Esophagus squamous epithelium (tissue), 5 donors: ENCODE data around the gene NR2E1. TPM values are rescaled to one million over a fixed set of nuclear protein-coding genes. Genes with fewer than 3 reads are reported as not detected.

Source experiments
- DNase-seq: peaks from one replicate; lab custom pipeline; 2025; lab: John Stamatoyannopoulos, UW
- H3K27ac ChIP-seq, 4 donors: fragments of 200-600 bp; sonication (generic); one replicate each; pipeline ENCODE4 v1.5.1; 2016 to 2019; ENCODE audit warnings: mild to moderate bottlenecking in 1 of 4
- H3K27me3 ChIP-seq, 4 donors: fragments of 200-600 bp; sonication (generic); 1 replicate in 3 of 4; 2 replicates in 1 of 4; pipeline versions ENCODE4 v1.5.1 to v1.6.0; 2017 to 2021; ENCODE audit warnings: antibody characterized with exemption in 1 of 4
- H3K36me3 ChIP-seq, 3 donors: fragments of 200-600 bp; sonication (generic); one replicate each; pipeline ENCODE4 v1.5.1; 2016 to 2019
- H3K4me1 ChIP-seq, 3 donors: fragments of 200-600 bp; sonication (generic); one replicate each; pipeline ENCODE4 v1.5.1; 2017 to 2019
- H3K4me3 ChIP-seq, 4 donors: fragments of 200-600 bp; sonication (generic); 1 replicate in 3 of 4; 2 replicates in 1 of 4; pipeline ENCODE4 v1.5.1; 2016 to 2019; ENCODE audit warnings: mild to moderate bottlenecking in 2 of 4, moderate library complexity in 1 of 4
- H3K9me3 ChIP-seq, 3 donors: fragments of 200-600 bp; sonication (generic); one replicate each; pipeline ENCODE4 v1.5.1; 2016 to 2019
- CTCF ChIP-seq, 6 experiments: fragments of 450-650 bp in 4 of 6; fragments of 200-600 bp in 2 of 6; sonication (generic) in 2 of 6; IDR thresholded peaks; one replicate each; pipeline ENCODE4 v1.5.1; 2016 to 2019; ENCODE audit warnings: antibody characterized with exemption in 6 of 6, mild to moderate bottlenecking in 4 of 6, moderate library complexity in 4 of 6
- POLR2A ChIP-seq, 4 donors: fragments of 450-650 bp; IDR thresholded peaks; one replicate each; pipeline ENCODE4 v1.6.1; 2017; ENCODE audit warnings: antibody characterized with exemption in 4 of 4, mild to moderate bottlenecking in 4 of 4, moderate library complexity in 3 of 4
- WGBS, 2 donors: methylation state at CpG; one replicate each; pipeline ENCODE4 v1.1.5; 2018; 5-methylcytosine and 5-hydroxymethylcytosine counted together
- intact Hi-C: fragments of 100-400 bp; cut with DNase I; formaldehyde crosslinking; loops from one replicate; pipeline ENCODE4 v1.15.0; 2022
- total RNA-seq, 4 donors: library from RNA; depleted of rRNA; stranded (reverse); fragments of >200 nt; gene quantifications; one replicate each; pipeline ENCODE4 v1.1.0, GENCODE V29; 2016
- donor health status: DM: yes; HTN: yes; CAD: no.

Gene NR2E1
- total RNA-seq, 4 donors from 2014 or later, result not detected

- Histone ChIP-seq H3K4me3 (peak overlapping the region; percentile 29 to 67 (median 44)), H3K27me3 (peaks cover 0 to 89% (median 0%) of the 10 kb centered on the region in 4 donors), H3K9me3 (no peaks in the 10 kb centered on the region), H3K27ac (peak overlapping the region; percentile 68 to 78 (median 74)), H3K4me1 (peaks cover 4 to 15% (median 7%) of the 10 kb centered on the region in 3 donors), H3K36me3 (no peaks in the 10 kb centered on the region)
- 5 to 21% methylated on average over 9 to 10 of the region's 36 CpGs for WGBS, 2 donors
- DNase-seq, result no peak
- TF ChIP-seq CTCF (IDR thresholded peaks at IDR 0.05) (peak in 1 of 6 experiments; percentile 18), POLR2A (IDR thresholded peaks at IDR 0.05) (no peak)
- intact Hi-C loops, result no loop called here
These were observed 32.1 kb upstream of the NR2E1 start for GRCh38 chr6:108133594-108134179.

- Histone ChIP-seq H3K27ac (peak overlapping the region in 2 of 4 donors; percentile 68 to 78), H3K36me3 (no peaks in the 10 kb centered on the region), H3K4me3 (peak overlapping the region; percentile 29 to 67 (median 44)), H3K27me3 (peaks cover 0 to 82% (median 0%) of the 10 kb centered on the region in 4 donors), H3K9me3 (no peaks in the 10 kb centered on the region), H3K4me1 (peaks cover 4 to 15% (median 7%) of the 10 kb centered on the region in 3 donors)
- WGBS, 2 donors, result 42 to 48% methylated on average over 16 to 18 of the region's 18 CpGs
- no peak for TF ChIP-seq CTCF (IDR thresholded peaks at IDR 0.05)
- no peak for TF ChIP-seq POLR2A (IDR thresholded peaks at IDR 0.05)
- DNase-seq, result no peak
- intact Hi-C loops, result no loop called here
These were observed 31.4 kb upstream of the NR2E1 start for GRCh38 chr6:108134213-108134970.

- H3K4me1 ChIP-seq, result no peaks in the 10 kb centered on the region
- no peaks in the 10 kb centered on the region for H3K36me3 ChIP-seq
- H3K27ac ChIP-seq, result no peak overlapping the region
- H3K4me3 ChIP-seq, result no peak overlapping the region
- intact Hi-C loops, result no loop called here
- no peaks in the 10 kb centered on the region for H3K9me3 ChIP-seq
- WGBS, 2 donors, result 82 to 89% methylated on average over 1 of the region's 1 CpG
- no peak for TF ChIP-seq POLR2A (IDR thresholded peaks at IDR 0.05)
- no peak for TF ChIP-seq CTCF (IDR thresholded peaks at IDR 0.05)
- H3K27me3 ChIP-seq, result peaks cover 0 to 68% (median 0%) of the 10 kb centered on the region in 4 donors
- no peak for DNase-seq
These were observed 23.6 kb upstream of the NR2E1 start for GRCh38 chr6:108142240-108142639.

GRCh38 chr6:108145639-108146038 is 20.2 kb upstream of the NR2E1 start:
- H3K9me3 ChIP-seq, result no peaks in the 10 kb centered on the region
- no peaks in the 10 kb centered on the region for H3K36me3 ChIP-seq
- TF ChIP-seq CTCF (IDR thresholded peaks at IDR 0.05) (no peak), POLR2A (IDR thresholded peaks at IDR 0.05) (no peak)
- no peak for DNase-seq
- peaks cover 0 to 78% (median 0%) of the 10 kb centered on the region in 4 donors for H3K27me3 ChIP-seq
- no peaks in the 10 kb centered on the region for H3K4me1 ChIP-seq
- intact Hi-C loops, result no loop called here
- H3K27ac ChIP-seq, result no peak overlapping the region
- no peak overlapping the region for H3K4me3 ChIP-seq
- 87 to 91% methylated on average over 6 of the region's 6 CpGs for WGBS, 2 donors

GRCh38 chr6:108152446-108152845 is 13.4 kb upstream of the NR2E1 start:
- intact Hi-C loops, result no loop called here
- 74 to 82% methylated on average over 4 of the region's 4 CpGs for WGBS, 2 donors
- H3K4me3 ChIP-seq, result no peak overlapping the region
- no peak for TF ChIP-seq CTCF (IDR thresholded peaks at IDR 0.05)
- peaks cover 6 to 100% (median 15%) of the 10 kb centered on the region in 4 donors for H3K27me3 ChIP-seq
- no peak overlapping the region for H3K27ac ChIP-seq
- DNase-seq, result no peak
- H3K4me1 ChIP-seq, result peaks cover 6 to 21% (median 6%) of the 10 kb centered on the region in 3 donors
- no peaks in the 10 kb centered on the region for H3K36me3 ChIP-seq
- H3K9me3 ChIP-seq, result no peaks in the 10 kb centered on the region
